HEK293T (cell line): ENCODE results near the gene ACO2.

Source experiments
- SUZ12 ChIP-seq: fragments of 450-650 bp; IDR thresholded peaks from 2 replicates; pipeline ENCODE4 v1.6.1; 2016; ENCODE audit warnings: mild to moderate bottlenecking
- TARDBP ChIP-seq: fragments of 450-650 bp; IDR thresholded peaks from 2 replicates; pipeline ENCODE4 v1.6.1; 2016

DNA sequence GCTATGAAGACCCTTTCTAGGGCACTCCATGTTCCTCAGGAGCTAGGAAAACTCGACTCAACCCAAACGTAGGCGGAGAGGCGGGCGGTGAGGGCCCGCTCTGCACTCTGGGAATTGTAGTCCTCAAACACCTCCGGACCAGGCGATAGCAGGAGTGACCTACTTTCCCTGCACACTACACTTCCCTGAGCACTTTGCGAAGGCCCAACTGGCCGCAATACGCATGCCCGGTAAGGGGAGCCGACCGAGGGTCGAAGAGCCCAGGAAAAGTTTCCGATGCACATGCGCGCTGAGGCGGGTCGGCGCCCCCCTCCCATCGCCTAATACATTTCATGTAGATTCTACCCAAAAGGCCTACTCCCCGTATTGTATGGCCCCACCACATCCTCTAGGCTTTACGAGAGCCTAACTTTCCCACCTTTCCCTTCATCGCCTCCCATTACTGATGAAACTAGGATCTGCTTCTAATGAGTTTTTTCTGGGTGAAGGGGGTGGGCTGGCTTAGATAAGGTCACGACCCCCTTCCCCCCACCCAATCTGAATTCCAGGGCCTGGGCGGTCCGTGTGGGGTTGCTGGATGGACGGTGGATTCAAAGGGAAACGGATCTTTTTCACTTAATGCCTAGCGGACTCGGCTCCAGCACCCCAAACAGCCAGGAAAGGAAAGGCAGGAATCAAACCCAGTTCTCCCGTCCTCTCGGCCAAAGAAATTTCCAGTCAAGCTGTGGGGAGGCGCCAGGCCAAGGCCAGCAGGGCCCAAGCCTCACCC, 24.4 kb upstream of the ACO2 start:
- TF ChIP-seq SUZ12 (no peak), TARDBP (no peak)
